Fibroblast of villous mesenchyme (primary cell): ENCODE results near the gene CTNNA2. TPM values are rescaled to one million over a fixed set of nuclear protein-coding genes. Genes with fewer than 3 reads are reported as not detected.

Experiments
- DNase-seq: peaks from one replicate; pipeline ENCODE4 v3.0.0-alpha.2; 2010; ENCODE audit warnings: low read depth
- H3K4me3 ChIP-seq: 2 replicates; pipeline ENCODE4 v1.5.1; 2011; ENCODE audit warnings: low read depth, mild to moderate bottlenecking, low read length
- CTCF ChIP-seq: IDR thresholded peaks from 2 replicates; pipeline ENCODE4 v1.5.1; 2012; ENCODE audit warnings: low read depth, mild to moderate bottlenecking, low read length; ENCODE audit not compliant: insufficient read depth
- total RNA-seq: library from RNA; depleted of rRNA; stranded (reverse); fragments of >200 nt; gene quantifications from 2 replicates; pipeline ENCODE4 v1.2.3, GENCODE V29; 2012

The CTNNA2 gene
- total RNA-seq, 1 donor: not detected

- no peak for TF ChIP-seq CTCF
- DNase-seq: no peak
- H3K4me3 ChIP-seq: no peak overlapping the region
These were observed 91.9 kb downstream of the CTNNA2 start for GRCh38 chr2:79604748-79605147.

DNA sequence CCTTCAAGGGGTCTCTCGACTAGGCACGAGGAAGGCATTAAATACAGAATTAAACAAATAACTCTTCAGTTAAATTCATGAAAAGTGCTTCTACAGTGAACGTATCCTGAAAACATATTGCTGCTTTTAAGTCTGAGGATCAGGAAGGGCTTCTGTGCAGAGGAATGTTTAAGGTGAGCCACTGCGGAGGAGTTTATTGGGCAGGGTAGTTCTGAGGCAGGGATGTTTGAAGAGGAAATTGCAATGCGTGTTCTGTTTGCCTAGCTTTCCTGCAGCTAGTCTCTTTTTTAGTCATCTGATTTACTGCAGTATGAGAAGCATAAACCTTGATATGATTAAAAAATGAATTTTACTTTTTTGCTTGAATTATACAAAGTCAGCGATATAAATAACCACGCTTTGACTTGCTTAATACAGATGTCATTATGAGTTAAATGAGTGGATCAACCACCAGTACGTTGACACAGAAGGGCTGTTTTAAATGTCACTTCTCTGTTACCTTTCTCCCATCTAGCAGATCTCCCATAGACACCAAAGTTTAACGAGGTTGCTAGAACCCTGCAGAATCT is 98.7 kb downstream of the CTNNA2 start:
- DNase-seq: no peak
- no peak for TF ChIP-seq CTCF
- H3K4me3 ChIP-seq: no peak overlapping the region

- no peak overlapping the region for H3K4me3 ChIP-seq
- TF ChIP-seq CTCF: no peak
- DNase-seq: no peak
These were observed 100.1 kb downstream of the CTNNA2 start for GRCh38 chr2:79612999-79613398.

DNA sequence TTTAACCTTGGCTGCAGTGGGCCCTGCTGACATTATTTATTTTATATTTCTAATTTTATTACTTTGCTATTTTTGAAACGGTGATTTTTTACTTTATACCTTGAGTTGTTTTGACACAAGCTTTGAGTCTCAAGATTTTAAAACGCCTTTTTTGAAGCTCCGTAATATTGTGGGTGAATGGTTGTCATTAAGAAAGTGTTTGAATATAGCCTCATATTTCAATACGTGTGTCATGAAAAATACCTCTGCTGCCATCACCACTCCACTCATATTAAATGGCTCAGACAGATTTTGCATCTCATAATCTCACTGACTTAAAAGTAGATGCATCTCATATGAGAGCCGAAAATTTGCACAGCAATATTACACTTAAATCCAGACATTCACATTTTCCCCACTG is 106.6 kb downstream of the CTNNA2 start:
- no peak for DNase-seq
- no peak for TF ChIP-seq CTCF
- no peak overlapping the region for H3K4me3 ChIP-seq

GRCh38 chr2:79619976-79620375 is 107.1 kb downstream of the CTNNA2 start:
- DNase-seq: no peak
- TF ChIP-seq CTCF: no peak
- H3K4me3 ChIP-seq: no peak overlapping the region

GRCh38 chr2:79620679-79621078 is 107.8 kb downstream of the CTNNA2 start:
- DNase-seq: no peak
- H3K4me3 ChIP-seq: no peak overlapping the region
- TF ChIP-seq CTCF: no peak

DNA sequence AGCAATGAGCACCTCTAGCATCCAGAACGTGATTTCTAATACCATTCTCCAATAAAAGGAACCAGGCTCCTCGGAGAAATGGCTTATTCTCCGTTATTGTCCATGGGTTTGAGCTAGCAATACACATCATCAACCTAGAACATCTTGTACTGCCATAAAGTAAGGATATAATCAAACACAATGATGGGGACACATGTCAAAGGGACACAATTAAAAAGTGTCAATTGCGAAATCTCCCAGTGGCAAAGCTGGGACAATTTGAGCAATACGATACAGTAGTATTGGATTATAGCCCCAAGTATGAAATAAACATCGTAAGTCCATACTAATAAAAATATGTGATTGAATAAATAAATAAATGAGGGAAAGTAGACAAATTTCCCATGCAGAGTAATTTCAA is 108.4 kb downstream of the CTNNA2 start:
- H3K4me3 ChIP-seq: no peak overlapping the region
- DNase-seq: no peak
- TF ChIP-seq CTCF: no peak
